ENCODE data around the gene SH2D6. TPM values are rescaled to one million over a fixed set of nuclear protein-coding genes. Genes with fewer than 3 reads are reported as not detected.
A peak's percentile ranks its signal among the peaks of the same experiment; 100 is the strongest.

The SH2D6 gene
- total RNA-seq, 1 experiment from 2014 or later, result 2.3 TPM

GRCh38 chr2:85430752-85431569 lies 12.4 kb downstream of the SH2D6 start:
- Histone ChIP-seq H3K9me2 (ENCODE audit: insufficient read depth) (no peaks in the 10 kb centered on the region), H2AFZ (no peak overlapping the region), H4K20me1 (ENCODE audit: insufficient read depth) (no peaks in the 10 kb centered on the region), H3K4me1 (replicated peaks; ENCODE audit: insufficient read depth) (peaks cover 21% of the 10 kb centered on the region), H3K4me3 (no peak overlapping the region), H3K27me3 (ENCODE audit: insufficient read depth, low read depth) (no peaks in the 10 kb centered on the region), H3K27ac (no peak overlapping the region), H3F3A (ENCODE audit: insufficient read depth, low read depth) (peaks cover 19% of the 10 kb centered on the region; the same call in 1 of the 2 replicates), H3K79me2 (ENCODE audit: low read depth) (no peaks in the 10 kb centered on the region), H3K9me3 (ENCODE audit: insufficient read depth, low read depth) (no peaks in the 10 kb centered on the region), H3K36me3 (ENCODE audit: low read depth) (no peaks in the 10 kb centered on the region), H3K4me2 (no peak overlapping the region)
- TF ChIP-seq CTCF (conservative IDR thresholded peaks at IDR 0.05) (no peak), EZH2 (IDR thresholded peaks at IDR 0.05; ENCODE audit: low read depth) (no peak)
- no TSS peak for BruUV-seq (replicated peaks)
- ChIA-PET CTCF (no interaction called here), POLR2A (ENCODE audit: unreplicated experiment) (no interaction called here)
- DNase-seq, result no peak
- intact Hi-C loops (cut with micrococcal nuclease; ENCODE audit: unreplicated experiment), result no loop called here

- no TSS peak for BruUV-seq (replicated peaks)
- no peak overlapping the region for H3K27ac ChIP-seq
- TF ChIP-seq EZH2 (IDR thresholded peaks at IDR 0.05; ENCODE audit: low read depth) (no peak), CTCF (conservative IDR thresholded peaks at IDR 0.05) (no peak)
- no peak overlapping the region for H2AFZ ChIP-seq
- H3K4me3 ChIP-seq, result no peak overlapping the region
- H3K27me3 ChIP-seq (ENCODE audit: insufficient read depth, low read depth), result no peaks in the 10 kb centered on the region
- no peaks in the 10 kb centered on the region for H3K36me3 ChIP-seq (ENCODE audit: low read depth)
- POLR2A ChIA-PET (ENCODE audit: unreplicated experiment), result no interaction called here
- H3K9me2 ChIP-seq (ENCODE audit: insufficient read depth), result no peaks in the 10 kb centered on the region
- peaks cover 23% of the 10 kb centered on the region for H3K4me1 ChIP-seq (replicated peaks; ENCODE audit: insufficient read depth)
- CTCF ChIA-PET, result no interaction called here
- no peaks in the 10 kb centered on the region for H3K79me2 ChIP-seq (ENCODE audit: low read depth)
- intact Hi-C loops (cut with micrococcal nuclease; ENCODE audit: unreplicated experiment), result no loop called here
- H3K4me2 ChIP-seq, result no peak overlapping the region
- H3K9me3 ChIP-seq (ENCODE audit: insufficient read depth, low read depth), result no peaks in the 10 kb centered on the region
- H3F3A ChIP-seq (ENCODE audit: insufficient read depth, low read depth), result peaks cover 21% of the 10 kb centered on the region; the same call in 1 of the 2 replicates
- H4K20me1 ChIP-seq (ENCODE audit: insufficient read depth), result no peaks in the 10 kb centered on the region
- no peak for DNase-seq
Observed at GRCh38 chr2:85431570-85432205, 13.2 kb downstream of the SH2D6 start.

GRCh38 chr2:85433511-85434089 lies 15.1 kb downstream of the SH2D6 start:
- Histone ChIP-seq H3K79me2 (ENCODE audit: low read depth) (no peaks in the 10 kb centered on the region), H3K9me2 (ENCODE audit: insufficient read depth) (no peaks in the 10 kb centered on the region), H3K4me2 (no peak overlapping the region), H3K36me3 (ENCODE audit: low read depth) (no peaks in the 10 kb centered on the region), H4K20me1 (ENCODE audit: insufficient read depth) (no peaks in the 10 kb centered on the region), H2AFZ (no peak overlapping the region), H3K27me3 (ENCODE audit: insufficient read depth, low read depth) (no peaks in the 10 kb centered on the region), H3F3A (ENCODE audit: insufficient read depth, low read depth) (peaks cover 29% of the 10 kb centered on the region; the same call in 1 of the 2 replicates), H3K27ac (peak overlapping the region; percentile 16; the same call in 1 of the 2 replicates), H3K4me3 (no peak overlapping the region), H3K9me3 (ENCODE audit: insufficient read depth, low read depth) (no peaks in the 10 kb centered on the region), H3K4me1 (replicated peaks; ENCODE audit: insufficient read depth) (peaks cover 38% of the 10 kb centered on the region)
- CTCF ChIA-PET, result no interaction called here
- no TSS peak for BruUV-seq (replicated peaks)
- POLR2A ChIA-PET (ENCODE audit: unreplicated experiment), result no interaction called here
- DNase-seq, result peak; percentile 81 to 86
- intact Hi-C loops (cut with micrococcal nuclease; ENCODE audit: unreplicated experiment), result no loop called here
- no peak for TF ChIP-seq EZH2 (IDR thresholded peaks at IDR 0.05; ENCODE audit: low read depth)
- TF ChIP-seq CTCF (conservative IDR thresholded peaks at IDR 0.05), result no peak
